ENCODE measurements around the gene LTB.

LTB gene

DNA sequence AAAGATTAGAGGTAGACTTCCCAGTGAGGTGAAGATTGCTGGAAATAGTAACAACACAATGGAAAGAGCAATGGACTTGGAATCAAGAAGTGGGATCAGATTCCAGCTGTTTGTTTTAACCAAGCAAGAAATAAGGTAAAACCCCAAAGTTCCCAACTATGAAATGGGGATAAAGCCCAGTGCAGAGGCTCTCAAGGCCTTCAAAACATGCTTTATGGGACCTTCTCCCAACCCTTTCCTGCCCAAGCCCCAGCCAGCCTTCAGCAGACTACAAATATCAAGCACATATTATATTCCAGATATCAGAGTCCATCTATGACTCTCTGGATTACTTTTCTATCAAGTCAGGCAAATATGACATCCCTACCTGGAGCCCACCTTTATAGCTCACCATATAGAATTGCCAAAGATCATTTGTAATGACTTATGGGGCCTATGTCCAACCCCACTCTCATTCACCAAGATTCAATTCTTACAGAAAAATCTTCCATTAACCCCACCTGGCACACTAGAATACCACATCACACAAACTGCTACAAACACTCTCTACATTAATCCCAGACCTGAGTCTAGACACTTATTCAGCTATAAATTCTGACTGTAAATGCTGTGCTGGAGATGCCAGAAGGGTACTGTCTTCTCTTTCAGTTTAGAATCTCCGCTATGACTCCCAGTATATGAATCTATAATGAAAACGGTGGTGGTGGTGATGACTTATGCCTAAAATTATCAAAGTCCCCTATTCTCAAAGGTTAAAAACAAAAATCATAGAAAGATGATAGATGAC is 46.5 kb downstream of the LTB start:
- TF ChIP-seq CEBPB (IDR thresholded peaks at IDR 0.05), result no peak
- no peak for TF ChIP-seq YY1 (IDR thresholded peaks at IDR 0.05; ENCODE audit: low read depth)
- no peak for TF ChIP-seq TCF12 (IDR thresholded peaks at IDR 0.05; ENCODE audit: low read depth)
- TF ChIP-seq CREB1 (IDR thresholded peaks at IDR 0.05; ENCODE audit: low read depth), result no peak
- no peak for TF ChIP-seq TEAD4 (IDR thresholded peaks at IDR 0.05)
- TF ChIP-seq NFIC (IDR thresholded peaks at IDR 0.05), result no peak
- TF ChIP-seq TAF1 (IDR thresholded peaks at IDR 0.05; ENCODE audit: low read depth), result no peak

DNA sequence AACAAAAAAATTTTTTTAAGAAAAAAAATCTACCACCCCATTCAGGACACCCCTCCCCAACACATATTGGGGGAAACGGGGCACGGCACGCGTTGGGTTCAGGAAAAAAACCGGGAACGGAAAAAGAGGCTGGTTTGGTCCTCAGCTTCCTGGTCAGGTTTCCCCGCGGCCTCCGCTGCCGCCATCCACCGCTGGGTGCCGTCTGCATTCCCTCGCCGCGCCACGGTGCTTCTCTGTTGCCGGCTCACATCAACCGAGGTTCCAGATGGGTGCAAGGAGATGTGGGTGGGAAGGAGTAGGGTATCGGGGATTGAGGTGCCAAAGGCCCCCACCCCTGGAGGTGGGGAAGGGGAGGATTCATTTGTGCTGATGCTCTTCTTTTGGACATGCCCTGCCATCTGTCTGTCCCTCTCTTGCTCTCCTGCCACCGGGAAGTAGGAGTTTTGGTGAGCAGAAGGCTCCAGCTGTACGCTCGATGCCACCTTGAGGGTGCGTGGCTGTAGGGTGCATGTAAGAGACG is 47.6 kb downstream of the LTB start:
- TF ChIP-seq NFIC (IDR thresholded peaks at IDR 0.05) (no peak), TEAD4 (IDR thresholded peaks at IDR 0.05) (no peak), TAF1 (IDR thresholded peaks at IDR 0.05; ENCODE audit: low read depth) (no peak), RAD21 (IDR thresholded peaks at IDR 0.05; ENCODE audit: low read depth) (no peak), EP300 (IDR thresholded peaks at IDR 0.05; ENCODE audit: borderline replicate concordance) (no peak), CREB1 (IDR thresholded peaks at IDR 0.05; ENCODE audit: low read depth) (no peak), TCF12 (IDR thresholded peaks at IDR 0.05; ENCODE audit: low read depth) (no peak), CEBPB (IDR thresholded peaks at IDR 0.05) (no peak), EGR1 (IDR thresholded peaks at IDR 0.05) (no peak), YY1 (IDR thresholded peaks at IDR 0.05; ENCODE audit: low read depth) (no peak), ZBTB7A (IDR thresholded peaks at IDR 0.05; ENCODE audit: low read depth) (no peak), FOXM1 (IDR thresholded peaks at IDR 0.05; ENCODE audit: borderline replicate concordance, low read depth) (no peak)
- TF ChIP-seq, protein P1, sequence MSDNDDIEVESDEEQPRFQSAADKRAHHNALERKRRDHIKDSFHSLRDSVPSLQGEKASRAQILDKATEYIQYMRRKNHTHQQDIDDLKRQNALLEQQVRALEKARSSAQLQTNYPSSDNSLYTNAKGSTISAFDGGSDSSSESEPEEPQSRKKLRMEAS (IDR thresholded peaks at IDR 0.05), result no peak
- TF ChIP-seq, protein P2, sequence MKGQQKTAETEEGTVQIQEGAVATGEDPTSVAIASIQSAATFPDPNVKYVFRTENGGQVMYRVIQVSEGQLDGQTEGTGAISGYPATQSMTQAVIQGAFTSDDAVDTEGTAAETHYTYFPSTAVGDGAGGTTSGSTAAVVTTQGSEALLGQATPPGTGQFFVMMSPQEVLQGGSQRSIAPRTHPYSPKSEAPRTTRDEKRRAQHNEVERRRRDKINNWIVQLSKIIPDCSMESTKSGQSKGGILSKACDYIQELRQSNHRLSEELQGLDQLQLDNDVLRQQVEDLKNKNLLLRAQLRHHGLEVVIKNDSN (IDR thresholded peaks at IDR 0.05), result no peak
- TF ChIP-seq, protein P3, sequence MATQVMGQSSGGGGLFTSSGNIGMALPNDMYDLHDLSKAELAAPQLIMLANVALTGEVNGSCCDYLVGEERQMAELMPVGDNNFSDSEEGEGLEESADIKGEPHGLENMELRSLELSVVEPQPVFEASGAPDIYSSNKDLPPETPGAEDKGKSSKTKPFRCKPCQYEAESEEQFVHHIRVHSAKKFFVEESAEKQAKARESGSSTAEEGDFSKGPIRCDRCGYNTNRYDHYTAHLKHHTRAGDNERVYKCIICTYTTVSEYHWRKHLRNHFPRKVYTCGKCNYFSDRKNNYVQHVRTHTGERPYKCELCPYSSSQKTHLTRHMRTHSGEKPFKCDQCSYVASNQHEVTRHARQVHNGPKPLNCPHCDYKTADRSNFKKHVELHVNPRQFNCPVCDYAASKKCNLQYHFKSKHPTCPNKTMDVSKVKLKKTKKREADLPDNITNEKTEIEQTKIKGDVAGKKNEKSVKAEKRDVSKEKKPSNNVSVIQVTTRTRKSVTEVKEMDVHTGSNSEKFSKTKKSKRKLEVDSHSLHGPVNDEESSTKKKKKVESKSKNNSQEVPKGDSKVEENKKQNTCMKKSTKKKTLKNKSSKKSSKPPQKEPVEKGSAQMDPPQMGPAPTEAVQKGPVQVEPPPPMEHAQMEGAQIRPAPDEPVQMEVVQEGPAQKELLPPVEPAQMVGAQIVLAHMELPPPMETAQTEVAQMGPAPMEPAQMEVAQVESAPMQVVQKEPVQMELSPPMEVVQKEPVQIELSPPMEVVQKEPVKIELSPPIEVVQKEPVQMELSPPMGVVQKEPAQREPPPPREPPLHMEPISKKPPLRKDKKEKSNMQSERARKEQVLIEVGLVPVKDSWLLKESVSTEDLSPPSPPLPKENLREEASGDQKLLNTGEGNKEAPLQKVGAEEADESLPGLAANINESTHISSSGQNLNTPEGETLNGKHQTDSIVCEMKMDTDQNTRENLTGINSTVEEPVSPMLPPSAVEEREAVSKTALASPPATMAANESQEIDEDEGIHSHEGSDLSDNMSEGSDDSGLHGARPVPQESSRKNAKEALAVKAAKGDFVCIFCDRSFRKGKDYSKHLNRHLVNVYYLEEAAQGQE (IDR thresholded peaks at IDR 0.05; ENCODE audit: low read depth), result no peak

DNA sequence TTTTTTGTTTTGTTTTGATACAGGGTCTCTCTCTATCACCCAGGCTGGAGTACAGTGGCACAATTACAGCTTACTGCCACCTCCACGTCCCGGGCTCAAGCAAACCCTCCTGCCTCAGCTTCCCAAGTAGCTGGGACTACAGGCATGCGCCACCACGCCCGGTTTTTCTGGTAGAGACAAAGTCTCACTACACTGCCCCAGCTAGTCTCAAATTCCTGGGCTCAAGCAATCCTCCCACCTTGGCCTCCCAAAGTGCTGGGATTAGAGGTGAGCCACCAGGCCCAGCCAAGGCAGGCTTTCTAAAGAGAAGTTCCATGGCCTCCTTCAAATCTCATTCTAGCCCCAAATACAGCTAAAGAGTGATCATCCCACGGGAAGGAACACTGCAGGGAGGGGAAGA is 48.2 kb downstream of the LTB start:
- no peak for TF ChIP-seq TAF1 (IDR thresholded peaks at IDR 0.05; ENCODE audit: low read depth)
- TF ChIP-seq EGR1 (IDR thresholded peaks at IDR 0.05), result no peak
- TF ChIP-seq, protein P3 (IDR thresholded peaks at IDR 0.05; ENCODE audit: low read depth), result no peak
- no peak for TF ChIP-seq CREB1 (IDR thresholded peaks at IDR 0.05; ENCODE audit: low read depth)
- no peak for TF ChIP-seq CEBPB (IDR thresholded peaks at IDR 0.05)
- TF ChIP-seq TEAD4 (IDR thresholded peaks at IDR 0.05), result no peak
- TF ChIP-seq EP300 (IDR thresholded peaks at IDR 0.05; ENCODE audit: borderline replicate concordance), result no peak
- TF ChIP-seq, protein P2 (IDR thresholded peaks at IDR 0.05), result no peak
- no peak for TF ChIP-seq ZBTB7A (IDR thresholded peaks at IDR 0.05; ENCODE audit: low read depth)
- no peak for TF ChIP-seq TCF12 (IDR thresholded peaks at IDR 0.05; ENCODE audit: low read depth)
- TF ChIP-seq, protein P1 (IDR thresholded peaks at IDR 0.05), result no peak
- TF ChIP-seq YY1 (IDR thresholded peaks at IDR 0.05; ENCODE audit: low read depth), result no peak
- TF ChIP-seq NFIC (IDR thresholded peaks at IDR 0.05), result no peak
- TF ChIP-seq RAD21 (IDR thresholded peaks at IDR 0.05; ENCODE audit: low read depth), result no peak
- no peak for TF ChIP-seq FOXM1 (IDR thresholded peaks at IDR 0.05; ENCODE audit: borderline replicate concordance, low read depth)

DNA sequence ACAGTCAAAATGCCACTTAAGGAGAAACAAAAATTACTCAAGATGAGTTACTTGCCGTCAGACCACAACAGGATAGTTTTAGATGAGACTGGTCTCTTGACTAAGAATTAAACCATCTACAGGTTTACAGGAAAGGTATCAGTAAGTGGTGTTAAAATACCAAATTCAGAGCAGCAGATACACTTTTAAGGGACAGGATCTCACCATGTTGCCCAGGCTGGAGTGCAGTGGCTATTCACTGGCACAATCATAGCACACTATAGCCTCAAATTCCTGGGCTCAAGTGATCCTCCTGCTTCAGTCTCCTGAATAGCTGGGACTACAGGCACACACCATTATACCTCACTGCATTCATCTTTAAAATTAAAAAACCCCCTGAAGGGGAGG is 48.8 kb downstream of the LTB start:
- TF ChIP-seq, protein P2 (IDR thresholded peaks at IDR 0.05), result no peak
- TF ChIP-seq CREB1 (IDR thresholded peaks at IDR 0.05; ENCODE audit: low read depth), result no peak
- TF ChIP-seq, protein P1 (IDR thresholded peaks at IDR 0.05), result no peak
- TF ChIP-seq TAF1 (IDR thresholded peaks at IDR 0.05; ENCODE audit: low read depth), result no peak
- no peak for TF ChIP-seq YY1 (IDR thresholded peaks at IDR 0.05; ENCODE audit: low read depth)
- TF ChIP-seq TCF12 (IDR thresholded peaks at IDR 0.05; ENCODE audit: low read depth), result no peak
- TF ChIP-seq EP300 (IDR thresholded peaks at IDR 0.05; ENCODE audit: borderline replicate concordance), result no peak
- TF ChIP-seq NFIC (IDR thresholded peaks at IDR 0.05), result no peak
- TF ChIP-seq EGR1 (IDR thresholded peaks at IDR 0.05), result no peak
- TF ChIP-seq, protein P3 (IDR thresholded peaks at IDR 0.05; ENCODE audit: low read depth), result no peak
- no peak for TF ChIP-seq FOXM1 (IDR thresholded peaks at IDR 0.05; ENCODE audit: borderline replicate concordance, low read depth)
- TF ChIP-seq CEBPB (IDR thresholded peaks at IDR 0.05), result no peak
- TF ChIP-seq RAD21 (IDR thresholded peaks at IDR 0.05; ENCODE audit: low read depth), result no peak
- no peak for TF ChIP-seq TEAD4 (IDR thresholded peaks at IDR 0.05)
- TF ChIP-seq ZBTB7A (IDR thresholded peaks at IDR 0.05; ENCODE audit: low read depth), result no peak

Data from Ishikawa (cell line).